ENCODE results near the gene PRPF8. TPM values are rescaled to one million over a fixed set of nuclear protein-coding genes. Genes with fewer than 3 reads are reported as not detected.

PRPF8 gene
- total RNA-seq, 4 donors from 2014 or later, result 138 to 390 (median 226) TPM

- Histone ChIP-seq H3K27ac (peak within 1 kb of the TSS; percentile 87 to 99 (median 91)), H3K4me3 (peak within 1 kb of the TSS; percentile 76 to 89 (median 84)), H3K4me1 (peaks cover 0 to 20% (median 15%) of the 10 kb centered on the region in 4 donors), H3K9me3 (no peaks in the 10 kb centered on the region), H3K36me3 (no peaks in the 10 kb centered on the region), H3K27me3 (no peaks in the 10 kb centered on the region)
- TF ChIP-seq POLR2A (IDR thresholded peaks at IDR 0.05), result peak; percentile 45 to 63
- TF ChIP-seq CTCF (IDR thresholded peaks at IDR 0.05), result no peak
- peak; percentile 85 to 92 (median 90) for DNase-seq
Observed at GRCh38 chr17:1627982-1628855, 56.4 kb downstream of the PRPF8 start, which contains the start of gene SLC43A2. Gene SLC43A2, minus strand, starts transcription at chr17:1628834. Its CDS starts 960 bp downstream, at chr17:1627874.

- H3K27ac ChIP-seq, result peak overlapping the region; percentile 87 to 99 (median 91)
- peaks cover 0 to 20% (median 15%) of the 10 kb centered on the region in 4 donors for H3K4me1 ChIP-seq
- H3K27me3 ChIP-seq, result no peaks in the 10 kb centered on the region
- peak overlapping the region; percentile 76 to 89 (median 84) for H3K4me3 ChIP-seq
- H3K36me3 ChIP-seq, result no peaks in the 10 kb centered on the region
- H3K9me3 ChIP-seq, result no peaks in the 10 kb centered on the region
- TF ChIP-seq CTCF (IDR thresholded peaks at IDR 0.05) (no peak), POLR2A (IDR thresholded peaks at IDR 0.05) (peak in 1 of 2 donors; percentile 32)
- peak in 2 of 3 donors; percentile 77 to 80 for DNase-seq
Observed at GRCh38 chr17:1627182-1627981, 57.3 kb downstream of the PRPF8 start.

GRCh38 chr17:1626333-1626732 is 58.3 kb downstream of the PRPF8 start:
- TF ChIP-seq POLR2A (IDR thresholded peaks at IDR 0.05) (peak; percentile 62 to 64), CTCF (IDR thresholded peaks at IDR 0.05) (no peak)
- no peaks in the 10 kb centered on the region for H3K36me3 ChIP-seq
- H3K27me3 ChIP-seq, result no peaks in the 10 kb centered on the region
- DNase-seq, result no peak
- peak overlapping the region in 2 of 4 donors; percentile 76 to 86 for H3K4me3 ChIP-seq
- H3K9me3 ChIP-seq, result no peaks in the 10 kb centered on the region
- peaks cover 0 to 20% (median 15%) of the 10 kb centered on the region in 4 donors for H3K4me1 ChIP-seq
- peak overlapping the region; percentile 87 to 99 (median 91) for H3K27ac ChIP-seq

GRCh38 chr17:1625581-1625980 is 59.1 kb downstream of the PRPF8 start:
- peak overlapping the region in 3 of 4 donors; percentile 50 to 99 (median 88) for H3K27ac ChIP-seq
- no peak for TF ChIP-seq POLR2A (IDR thresholded peaks at IDR 0.05)
- TF ChIP-seq CTCF (IDR thresholded peaks at IDR 0.05), result no peak
- no peaks in the 10 kb centered on the region for H3K27me3 ChIP-seq
- no peaks in the 10 kb centered on the region for H3K36me3 ChIP-seq
- H3K4me1 ChIP-seq, result peaks cover 0 to 23% (median 17%) of the 10 kb centered on the region in 4 donors
- no peak for DNase-seq
- H3K9me3 ChIP-seq, result no peaks in the 10 kb centered on the region
- H3K4me3 ChIP-seq, result no peak overlapping the region

- H3K4me1 ChIP-seq, result peaks cover 0 to 24% (median 16%) of the 10 kb centered on the region in 4 donors
Observed at GRCh38 chr17:1625053-1625452, 59.6 kb downstream of the PRPF8 start.

More at GRCh38 chr17:1625053-1625452, 59.6 kb downstream of the PRPF8 start:
- no peak for TF ChIP-seq POLR2A (IDR thresholded peaks at IDR 0.05)
- TF ChIP-seq CTCF (IDR thresholded peaks at IDR 0.05), result no peak
- no peaks in the 10 kb centered on the region for H3K27me3 ChIP-seq
- H3K36me3 ChIP-seq, result no peaks in the 10 kb centered on the region
- no peak for DNase-seq
- H3K27ac ChIP-seq, result peak overlapping the region in 2 of 4 donors; percentile 88 to 99
- no peaks in the 10 kb centered on the region for H3K9me3 ChIP-seq
- no peak overlapping the region for H3K4me3 ChIP-seq
